T-helper 2 cell treated with Interferon-gamma antibody and Interleukin-4, amounts not matched to agents 100 ng/mL and 5 ng/mL, for 36 hours (primary cell): Measurements from ENCODE around the gene ELL3. TPM values are rescaled to one million over a fixed set of nuclear protein-coding genes. Genes with fewer than 3 reads are reported as not detected.
"Not testable (repeated sequence)": the region's sequence is repeated elsewhere in the genome, so short reads cannot be mapped to it uniquely, and the experiment has no call there.

ENCODE experiments used
- intact Hi-C: fragments of 100-400 bp; cut with micrococcal nuclease; formaldehyde crosslinking; loops from one replicate; pipeline ENCODE4 v1.15.1; 2023
- total RNA-seq: library from RNA; stranded (reverse); gene quantifications from 2 replicates; pipeline ENCODE4 v1.2.3, GENCODE V29; 2022

ELL3 gene
- total RNA-seq, 1 donor from 2014 or later: 1.4 TPM

DNA sequence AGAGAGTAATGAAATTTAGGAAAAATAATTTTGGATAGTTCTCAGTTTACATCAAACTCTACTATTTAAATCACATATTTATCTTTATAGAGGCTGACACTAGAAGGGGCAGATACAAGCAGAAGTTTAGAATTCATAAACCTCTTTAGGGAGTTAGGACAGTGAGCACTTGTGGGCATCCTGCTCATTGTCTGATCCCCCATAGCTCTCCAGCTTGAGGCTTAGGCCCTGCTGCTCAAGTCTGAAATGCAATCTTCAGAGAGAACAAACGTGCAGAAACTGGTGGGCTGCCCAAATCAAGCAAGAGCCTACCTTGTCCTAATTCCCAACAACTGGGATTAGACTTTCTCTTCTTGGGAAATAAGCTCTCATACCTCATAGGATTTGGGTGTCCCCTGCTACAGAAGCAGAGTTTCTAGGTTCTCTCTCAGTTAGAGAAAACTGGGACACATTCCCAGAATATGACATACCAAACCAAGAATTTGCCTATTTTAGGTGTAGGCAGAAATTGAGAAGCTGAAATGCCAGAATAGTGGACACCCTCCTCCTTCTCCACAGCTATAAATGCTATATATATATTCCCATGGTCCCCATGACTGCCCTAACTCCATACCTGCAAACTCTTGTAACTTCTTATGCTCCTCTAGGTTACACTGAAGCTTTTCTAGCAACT is 48.6 kb downstream of the ELL3 start:
- intact Hi-C loops: not testable (repeated sequence)

GRCh38 chr15:43726306-43726705 is 50.5 kb downstream of the ELL3 start:
- intact Hi-C loops: not testable (repeated sequence)

DNA sequence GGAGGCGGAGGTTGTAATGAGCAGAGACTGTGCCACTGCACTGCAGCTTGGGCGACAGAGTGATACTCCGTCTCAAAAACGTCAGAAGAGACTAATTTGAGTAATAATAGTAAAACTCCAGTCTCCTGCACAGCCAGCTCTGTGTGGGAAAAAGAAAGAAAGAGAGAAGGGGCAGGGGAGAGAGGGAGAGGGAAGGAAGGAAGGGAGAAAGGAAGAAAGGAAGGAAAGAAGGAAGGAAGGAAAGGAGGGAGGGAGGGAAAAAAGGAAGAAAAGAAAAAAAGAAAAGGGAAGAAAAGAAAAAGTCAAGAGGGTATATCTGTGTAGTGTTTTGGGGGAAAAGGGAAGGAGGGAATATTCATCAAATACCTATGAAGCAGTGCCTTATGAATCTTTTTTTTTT is 53.6 kb downstream of the ELL3 start:
- intact Hi-C loops: no loop called here

Other genes starting within 250 kb of the ELL3 start
- 46.4 and 55.7 TPM in 2 replicates for gene PPIP5K1, start 186.8 kb downstream of the ELL3 start, total RNA-seq
- 0.45 TPM in 1 of 2 replicates, not detected in the other for gene CKMT1B, start 182.9 kb downstream of the ELL3 start, total RNA-seq
- gene STRC, start 158.2 kb downstream of the ELL3 start, total RNA-seq: 0.36 and 0.48 TPM in 2 replicates
- 6.9 and 7.6 TPM in 2 replicates for gene CATSPER2, start 128.1 kb downstream of the ELL3 start, total RNA-seq
- gene CKMT1A, start 83.1 kb downstream of the ELL3 start, total RNA-seq: 0.30 TPM in 1 of 2 replicates, not detected in the other
- gene PDIA3, start 30.5 kb downstream of the ELL3 start, total RNA-seq: 365 and 372 TPM in 2 replicates
- gene SERF2, start 15.4 kb upstream of the ELL3 start, total RNA-seq: 683 and 687 TPM in 2 replicates
- gene SERINC4, start 23.3 kb upstream of the ELL3 start, total RNA-seq: 0.16 and 0.23 TPM in 2 replicates
- 15.4 and 18.4 TPM in 2 replicates for gene HYPK, start 23.6 kb upstream of the ELL3 start, total RNA-seq
- gene MFAP1, start 47.7 kb upstream of the ELL3 start, total RNA-seq: 33.7 and 35.2 TPM in 2 replicates
- gene WDR76, start 50.0 kb upstream of the ELL3 start, total RNA-seq: 84.3 and 86.1 TPM in 2 replicates